Spleen (tissue), 7 donors: ENCODE data around the gene SDF2L1.

Experiments used
- CTCF ChIP-seq, 11 experiments: fragments of 200-600 bp in 7 of 11; fragments of 450-650 bp in 4 of 11; sonication (generic) in 4 of 11; IDR thresholded peaks in 8 of 11; conservative IDR thresholded peaks in 3 of 11; 1 replicate in 7 of 11; 2 replicates in 4 of 11; pipeline versions ENCODE4 v1.4.0 to v1.8.0; 2016 to 2021; ENCODE audit warnings: antibody characterized with exemption in 11 of 11, inconsistent platforms in 4 of 11, mild to moderate bottlenecking in 1 of 11
- POLR2A ChIP-seq, 3 donors: fragments of 450-650 bp; IDR thresholded peaks; one replicate each; pipeline ENCODE4 v1.5.1; 2017; ENCODE audit warnings: antibody characterized with exemption in 3 of 3, mild to moderate bottlenecking in 1 of 3
- POLR2AphosphoS5 ChIP-seq, 3 donors: sonication (generic); formaldehyde crosslinking; IDR thresholded peaks; one replicate each; pipeline ENCODE4 v1.5.1; 2017; ENCODE audit warnings: antibody characterized with exemption in 3 of 3
- donor health status: DM: no; HTN: no; CAD: no; lungs with moderate emphysema.
- donor health status: DM: no; HTN: no; CAD: no.
- donor health status: DM: no; HTN: no; CAD: no.

- no peak for TF ChIP-seq CTCF (IDR thresholded peaks at IDR 0.05 in 8 of 11, conservative IDR thresholded peaks at IDR 0.05 in 3 of 11)
- TF ChIP-seq POLR2A (IDR thresholded peaks at IDR 0.05): no peak
- TF ChIP-seq POLR2AphosphoS5 (IDR thresholded peaks at IDR 0.05): no peak
These were observed 26.4 kb upstream of the SDF2L1 start for GRCh38 chr22:21615731-21616130.
